HG03520 (cell line): ENCODE measurements around the gene TNFRSF6B.

Experiments
- ATAC-seq: cut with Tn5 transposase; IDR thresholded peaks from one replicate; pipeline ENCODE4 v1.9.1; 2021; ENCODE audit warnings: mild to moderate bottlenecking, moderate library complexity; ENCODE audit not compliant: unreplicated experiment

The TNFRSF6B gene

DNA sequence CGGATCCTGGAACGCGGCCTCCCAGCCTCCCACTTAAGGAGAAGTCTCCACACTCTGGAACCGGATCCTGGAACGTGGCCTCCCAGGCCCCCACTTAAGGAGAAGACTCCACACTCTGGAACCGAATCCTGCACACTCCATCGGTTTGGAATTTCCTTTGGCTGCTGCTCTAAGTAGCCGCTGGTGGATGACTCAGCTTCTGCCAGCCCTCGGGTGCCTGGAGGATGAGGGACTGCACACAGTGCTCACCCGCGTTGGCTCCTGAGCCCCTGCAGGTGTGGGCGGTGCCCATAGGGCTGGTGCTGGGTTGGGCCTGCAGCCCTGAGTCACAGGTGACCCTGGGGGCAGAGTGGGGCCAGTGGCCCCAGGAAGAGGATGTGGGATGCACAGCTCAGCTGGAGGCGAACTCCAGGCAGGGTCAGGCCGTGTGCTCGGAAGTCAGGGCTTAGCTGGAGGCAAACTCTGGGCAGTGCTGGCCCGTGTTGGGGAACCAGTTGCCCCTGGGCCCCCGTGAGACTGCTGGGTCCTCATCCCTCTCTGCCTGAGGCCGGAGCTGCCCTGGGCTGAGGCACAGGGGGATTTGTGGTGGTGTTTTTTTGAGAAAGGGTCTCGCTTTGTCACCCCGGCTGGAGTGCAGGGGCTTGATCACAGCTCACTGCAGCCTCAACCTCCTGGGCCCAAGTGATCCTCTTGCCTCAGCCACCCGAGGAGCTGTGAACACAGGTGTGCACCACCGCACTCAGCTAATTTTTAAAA lies 13.9 kb upstream of the TNFRSF6B start:
- no peak for ATAC-seq

DNA sequence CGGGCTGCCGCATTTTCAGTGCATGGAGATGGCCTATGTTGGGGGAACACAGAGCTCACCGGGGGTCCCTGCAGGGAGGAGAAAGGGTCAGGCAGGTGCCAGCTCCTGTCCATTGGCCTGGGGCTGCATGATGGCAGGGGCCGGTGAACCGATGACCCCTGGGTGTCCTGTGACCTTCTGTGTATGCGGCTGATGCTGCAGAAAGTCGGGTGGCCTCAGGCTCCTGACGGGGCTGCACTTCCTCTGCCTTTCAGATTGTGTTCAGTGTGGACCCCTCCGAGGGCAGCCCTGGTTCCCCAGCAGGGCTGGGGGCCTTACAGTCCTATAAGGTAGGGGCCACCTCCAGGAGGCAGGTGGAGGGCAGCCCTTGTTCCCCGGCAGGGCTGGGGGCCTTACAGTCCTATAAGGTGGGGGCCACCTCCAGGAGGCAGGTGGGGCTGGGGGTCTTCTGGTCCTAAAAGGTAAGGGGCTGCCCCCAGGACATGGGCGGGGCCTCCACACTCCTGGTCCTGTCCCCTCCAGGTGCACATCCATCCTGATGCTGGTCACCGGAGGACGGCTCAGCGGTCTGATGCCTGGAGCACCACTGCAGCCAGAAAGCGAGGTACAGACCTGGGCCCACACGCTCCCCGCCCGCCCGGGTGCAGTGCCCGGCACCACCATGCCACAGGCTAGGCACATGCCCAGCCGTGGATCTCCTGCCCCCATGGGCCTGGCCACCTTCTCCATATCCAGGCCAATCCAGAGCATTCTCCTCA lies 11.0 kb upstream of the TNFRSF6B start:
- ATAC-seq = no peak

DNA sequence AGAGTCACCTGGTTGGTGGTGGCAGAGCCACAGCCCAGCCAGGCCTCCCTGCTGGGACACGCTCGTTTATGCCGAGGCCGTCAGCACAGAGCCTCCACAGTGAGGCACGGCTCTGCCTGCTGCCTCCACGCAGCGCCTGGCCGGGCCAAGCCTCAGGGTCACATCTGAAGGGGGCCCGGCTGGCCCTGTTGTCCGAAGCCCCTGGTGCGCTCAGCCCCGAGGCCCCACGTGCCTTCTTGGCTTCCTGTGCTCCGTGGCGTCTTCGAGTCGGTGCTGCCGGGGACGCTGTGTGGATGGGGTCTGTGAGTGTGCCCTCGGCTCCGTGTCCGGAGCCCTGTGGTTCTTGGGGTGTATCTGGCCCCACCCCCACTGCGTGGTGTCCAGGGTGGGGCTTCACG lies 10.4 kb upstream of the TNFRSF6B start:
- ATAC-seq = no peak

DNA sequence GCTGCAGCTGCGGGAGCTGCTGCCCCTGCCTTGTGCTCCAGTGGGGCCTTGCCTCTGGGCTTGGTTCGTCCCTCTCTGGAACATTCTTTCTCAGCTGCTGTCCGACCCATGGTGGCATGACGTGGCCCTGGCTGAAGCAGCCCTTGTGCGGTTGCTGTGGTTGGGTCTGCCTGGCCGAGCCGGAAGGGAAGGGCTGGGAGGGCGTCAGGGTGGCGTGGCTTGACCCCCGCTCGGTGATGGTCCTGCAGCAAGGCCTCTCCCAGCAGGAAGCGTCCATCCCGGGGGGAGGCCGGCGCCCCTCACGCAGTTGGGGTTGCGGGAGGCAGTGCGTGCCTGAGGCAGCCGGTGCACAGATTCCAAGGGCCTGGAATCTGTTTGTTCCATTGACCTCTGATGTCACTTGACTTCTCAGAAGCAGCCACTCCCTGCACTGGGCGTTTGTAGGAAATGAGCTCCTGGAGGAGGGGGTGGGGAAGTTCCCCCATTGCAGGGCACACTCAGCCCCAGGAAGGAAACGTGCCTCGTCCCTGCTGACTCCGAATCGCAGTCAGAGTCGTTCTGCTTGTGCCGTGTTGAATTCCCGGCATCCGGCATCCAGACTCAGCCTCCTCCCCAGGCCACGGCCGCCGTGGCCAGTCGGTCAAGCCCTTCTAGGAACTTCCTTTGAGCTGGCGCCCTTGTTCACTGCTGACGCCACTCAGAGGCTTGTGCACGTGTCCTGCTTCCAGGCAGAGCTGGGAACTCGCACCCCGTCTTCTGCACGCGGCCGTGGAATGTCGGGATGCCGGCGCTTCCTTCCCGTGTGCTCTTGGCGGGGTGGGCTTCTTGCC lies 9.7 kb upstream of the TNFRSF6B start:
- ATAC-seq = no peak

DNA sequence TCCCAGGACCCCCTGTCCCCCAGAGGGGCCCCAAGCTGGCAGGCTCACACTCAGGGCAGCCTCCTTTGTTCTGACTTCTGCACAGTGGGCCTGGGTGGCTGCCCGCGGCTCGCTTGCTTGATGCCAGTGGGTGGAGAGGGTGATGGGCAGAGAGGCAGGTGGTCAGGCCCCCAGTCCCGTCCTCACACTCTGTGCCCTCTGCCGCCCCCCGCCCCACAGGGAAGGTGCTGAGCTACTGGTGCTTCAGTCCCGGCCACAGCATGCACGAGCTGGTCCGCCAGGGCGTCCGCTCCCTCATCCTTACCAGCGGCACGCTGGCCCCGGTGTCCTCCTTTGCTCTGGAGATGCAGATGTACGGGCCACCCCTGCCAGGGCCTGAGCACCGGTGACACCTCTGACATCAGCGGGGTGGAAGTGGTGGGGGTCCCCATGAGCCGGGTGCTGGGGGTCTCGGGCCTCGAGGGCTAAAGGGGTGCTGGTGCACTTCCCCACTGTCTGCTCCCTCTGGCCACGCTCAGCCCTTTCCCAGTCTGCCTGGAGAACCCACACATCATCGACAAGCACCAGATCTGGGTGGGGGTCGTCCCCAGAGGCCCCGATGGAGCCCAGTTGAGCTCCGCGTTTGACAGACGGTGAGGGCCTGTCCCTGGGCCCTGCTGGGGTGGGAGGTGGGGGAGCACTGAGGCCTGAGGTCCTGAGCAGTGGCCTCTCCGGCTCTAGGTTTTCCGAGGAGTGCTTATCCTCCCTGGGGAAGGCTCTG lies 8.9 kb upstream of the TNFRSF6B start:
- no peak for ATAC-seq

DNA sequence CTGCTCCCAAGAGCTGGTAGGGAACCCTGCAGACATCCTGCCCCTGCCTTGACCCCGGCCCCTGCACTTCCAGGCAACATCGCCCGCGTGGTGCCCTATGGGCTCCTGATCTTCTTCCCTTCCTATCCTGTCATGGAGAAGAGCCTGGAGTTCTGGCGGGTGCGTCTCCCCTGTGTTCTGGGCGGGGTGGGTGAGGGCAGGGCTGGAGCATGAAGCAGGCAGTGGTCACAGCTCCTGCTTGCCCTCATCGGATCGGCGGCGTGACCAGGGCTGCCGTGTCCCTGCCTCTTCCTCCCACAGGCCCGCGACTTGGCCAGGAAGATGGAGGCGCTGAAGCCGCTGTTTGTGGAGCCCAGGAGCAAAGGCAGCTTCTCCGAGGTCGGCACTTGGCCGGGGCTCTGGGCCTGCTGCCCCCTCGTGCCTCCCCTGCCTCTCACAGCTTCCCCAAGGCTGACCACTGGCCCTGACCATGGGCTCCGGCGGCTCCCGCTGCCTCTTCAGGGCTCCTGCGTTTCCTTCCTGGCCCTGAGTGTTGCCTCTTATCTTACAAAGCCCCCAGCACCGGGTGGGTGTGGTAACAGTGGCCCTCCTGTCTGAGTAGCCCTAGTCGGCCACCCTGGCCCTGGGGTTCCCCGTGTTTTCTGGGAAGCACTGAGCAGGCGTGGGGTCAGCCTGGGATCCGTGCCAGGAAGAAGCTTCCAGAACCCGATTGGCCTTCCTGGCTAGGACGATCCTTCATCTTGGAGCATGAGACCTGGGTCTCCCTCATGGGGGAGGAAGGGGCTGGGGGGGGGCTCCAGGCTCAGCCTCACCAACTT lies 8.0 kb upstream of the TNFRSF6B start:
- ATAC-seq = no peak

DNA sequence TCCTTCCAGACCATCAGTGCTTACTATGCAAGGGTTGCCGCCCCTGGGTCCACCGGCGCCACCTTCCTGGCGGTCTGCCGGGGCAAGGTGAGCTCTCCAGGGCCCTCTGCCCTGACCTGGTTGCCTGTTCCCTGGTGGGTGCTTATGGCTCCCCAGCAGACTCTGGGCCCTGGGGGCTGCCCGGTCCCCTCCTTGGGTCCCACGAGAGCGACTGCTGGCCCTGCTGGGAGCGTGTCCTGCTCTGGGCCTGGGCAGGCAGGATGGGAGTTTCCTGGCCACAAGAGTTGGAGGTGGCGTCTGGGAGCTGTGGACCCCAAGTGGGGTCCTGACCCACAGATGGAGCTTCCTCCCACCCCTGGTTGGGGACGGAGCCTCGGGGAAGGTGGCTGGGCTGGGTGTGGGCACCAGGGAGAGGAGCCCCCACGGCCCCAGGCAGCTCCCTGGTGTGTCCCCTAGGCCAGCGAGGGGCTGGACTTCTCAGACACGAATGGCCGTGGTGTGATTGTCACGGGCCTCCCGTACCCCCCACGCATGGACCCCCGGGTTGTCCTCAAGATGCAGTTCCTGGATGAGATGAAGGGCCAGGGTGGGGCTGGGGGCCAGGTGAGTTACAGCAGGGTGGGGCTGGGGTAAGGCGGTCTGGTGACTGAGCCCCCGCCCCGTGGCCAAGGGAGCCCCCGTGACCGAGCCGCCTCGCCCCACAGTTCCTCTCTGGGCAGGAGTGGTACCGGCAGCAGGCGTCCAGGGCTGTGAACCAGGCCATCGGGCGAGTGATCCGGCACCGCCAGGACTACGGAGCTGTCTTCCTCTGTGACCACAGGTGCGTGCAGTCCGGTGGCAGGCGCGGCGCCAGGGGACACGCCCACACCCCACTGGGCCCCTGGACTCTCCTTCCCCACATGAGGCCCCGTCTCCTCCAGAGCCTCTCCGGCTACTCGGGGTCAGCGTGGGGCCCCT lies 7.1 kb upstream of the TNFRSF6B start:
- ATAC-seq = no peak

DNA sequence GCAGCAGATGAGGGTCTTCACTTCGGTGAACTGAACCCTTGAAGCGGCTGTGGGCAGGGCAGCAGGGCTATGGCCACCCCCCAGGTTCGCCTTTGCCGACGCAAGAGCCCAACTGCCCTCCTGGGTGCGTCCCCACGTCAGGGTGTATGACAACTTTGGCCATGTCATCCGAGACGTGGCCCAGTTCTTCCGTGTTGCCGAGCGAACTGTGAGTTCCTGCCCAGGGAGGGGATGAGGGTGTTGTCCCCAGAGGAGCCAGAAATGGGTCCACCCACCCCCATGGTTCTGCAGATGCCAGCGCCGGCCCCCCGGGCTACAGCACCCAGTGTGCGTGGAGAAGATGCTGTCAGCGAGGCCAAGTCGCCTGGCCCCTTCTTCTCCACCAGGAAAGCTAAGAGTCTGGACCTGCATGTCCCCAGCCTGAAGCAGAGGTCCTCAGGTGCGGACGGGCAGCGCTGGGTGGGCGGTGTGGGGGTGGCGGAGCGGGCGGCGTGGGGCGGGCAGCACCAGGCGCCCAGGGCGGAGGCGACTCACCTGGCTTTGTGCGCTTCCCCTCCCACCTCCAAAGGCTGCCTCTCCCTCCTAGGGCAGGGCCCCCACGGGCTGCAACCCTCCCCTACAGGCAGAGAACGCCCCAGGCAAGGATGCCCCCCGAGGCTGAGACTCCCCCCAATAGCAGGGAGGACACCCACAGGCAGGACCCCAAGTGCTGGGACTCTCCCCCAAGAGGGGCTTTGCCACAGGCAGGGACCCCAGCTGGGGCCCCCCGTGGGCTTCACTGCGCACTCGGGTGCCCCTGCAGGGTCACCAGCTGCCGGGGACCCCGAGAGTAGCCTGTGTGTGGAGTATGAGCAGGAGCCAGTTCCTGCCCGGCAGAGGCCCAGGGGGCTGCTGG lies 6.2 kb upstream of the TNFRSF6B start:
- no peak for ATAC-seq

DNA sequence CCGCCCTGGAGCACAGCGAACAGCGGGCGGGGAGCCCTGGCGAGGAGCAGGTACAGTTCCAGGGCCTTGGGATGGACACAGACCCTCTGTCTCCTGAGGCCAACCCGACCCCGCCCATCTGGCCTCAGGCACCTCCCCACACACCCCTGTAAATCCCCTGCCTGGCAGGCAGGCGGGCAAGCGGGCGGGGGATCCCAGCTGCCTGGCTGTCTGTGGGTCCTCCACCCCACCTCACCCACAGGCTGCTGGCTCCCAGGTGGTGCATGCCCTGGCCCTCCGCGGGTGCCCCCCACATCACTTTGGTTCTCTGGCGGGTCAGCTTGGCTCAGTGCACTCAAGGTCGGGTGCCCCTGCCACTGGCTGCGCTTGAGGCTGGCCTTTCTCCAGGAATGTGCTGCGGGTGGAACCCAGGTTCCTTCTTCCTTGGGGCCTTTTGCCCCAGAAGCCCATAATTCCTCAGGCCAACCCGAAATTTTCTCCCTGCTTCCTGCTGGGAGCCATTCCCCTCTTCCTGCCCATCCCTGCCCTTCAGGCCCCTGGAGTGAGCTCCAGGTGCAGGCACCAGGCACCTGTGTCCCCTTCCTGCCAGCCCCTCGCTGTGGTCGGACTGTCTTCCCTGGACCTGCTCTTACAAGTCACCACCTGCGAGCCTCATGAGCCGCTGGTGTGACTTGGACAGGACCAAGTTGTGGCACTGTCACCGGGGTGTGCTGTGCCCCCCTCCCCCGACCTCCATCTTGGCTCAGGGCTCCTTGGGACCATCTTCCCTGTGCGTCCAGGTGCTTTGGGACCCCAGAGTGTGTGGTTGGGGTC lies 5.3 kb upstream of the TNFRSF6B start:
- ATAC-seq = no peak

DNA sequence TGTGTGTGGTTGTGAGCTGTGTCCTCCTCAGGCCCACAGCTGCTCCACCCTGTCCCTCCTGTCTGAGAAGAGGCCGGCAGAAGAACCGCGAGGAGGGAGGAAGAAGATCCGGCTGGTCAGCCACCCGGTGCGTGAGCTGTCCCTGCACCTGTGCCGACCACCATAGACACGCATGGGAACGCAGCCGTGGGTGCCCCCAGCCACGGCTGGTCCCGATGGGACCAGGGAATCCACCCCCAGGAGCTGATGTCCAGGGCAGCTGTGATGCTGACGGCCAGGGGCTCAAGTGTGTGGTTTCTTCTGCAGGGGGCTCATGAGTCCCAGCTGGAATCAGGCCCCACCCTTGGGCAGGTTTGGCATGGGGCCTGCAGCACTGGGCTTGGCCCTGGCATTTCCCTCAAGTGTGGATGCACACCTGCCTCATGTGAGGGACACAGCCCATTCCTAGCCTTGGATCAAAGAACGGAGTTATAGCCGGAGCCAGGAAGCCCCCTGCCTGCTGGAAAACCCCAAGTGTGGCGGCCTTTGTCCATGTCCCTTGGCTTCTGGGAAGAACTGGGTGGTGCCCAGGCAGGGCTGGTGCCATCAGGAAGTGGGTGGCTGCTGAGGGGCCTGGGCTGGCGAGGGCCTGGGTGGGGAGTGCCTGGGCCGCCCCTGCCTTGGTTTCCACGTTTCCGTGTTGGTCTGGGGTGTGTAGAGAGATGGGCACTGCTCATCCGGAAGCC lies 4.6 kb upstream of the TNFRSF6B start:
- ATAC-seq = no peak

DNA sequence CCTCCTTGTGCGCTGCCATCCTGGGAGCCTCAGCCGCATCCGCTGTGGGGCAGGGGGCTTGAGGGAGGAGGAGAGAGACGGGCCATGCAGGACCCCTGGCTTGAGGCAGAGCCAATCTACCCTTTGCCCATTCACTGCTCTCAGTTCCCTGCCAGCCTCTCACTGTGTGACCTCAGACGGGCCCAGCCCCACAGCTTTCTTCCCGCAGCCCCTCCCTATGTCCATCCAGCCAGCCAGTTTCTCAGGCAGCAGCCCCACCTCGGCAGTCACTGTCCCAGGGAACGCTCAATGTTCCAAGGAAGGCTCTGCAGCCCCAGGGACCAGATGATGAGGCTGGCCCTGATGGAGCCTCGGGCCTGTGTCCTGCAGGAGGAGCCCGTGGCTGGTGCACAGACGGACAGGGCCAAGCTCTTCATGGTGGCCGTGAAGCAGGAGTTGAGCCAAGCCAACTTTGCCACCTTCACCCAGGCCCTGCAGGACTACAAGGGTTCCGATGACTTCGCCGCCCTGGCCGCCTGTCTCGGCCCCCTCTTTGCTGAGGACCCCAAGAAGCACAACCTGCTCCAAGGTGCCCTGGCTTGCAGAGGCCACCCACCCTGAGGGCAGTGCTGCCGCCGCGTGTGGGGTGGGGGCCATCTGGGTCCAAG lies 3.9 kb upstream of the TNFRSF6B start:
- no peak for ATAC-seq

DNA sequence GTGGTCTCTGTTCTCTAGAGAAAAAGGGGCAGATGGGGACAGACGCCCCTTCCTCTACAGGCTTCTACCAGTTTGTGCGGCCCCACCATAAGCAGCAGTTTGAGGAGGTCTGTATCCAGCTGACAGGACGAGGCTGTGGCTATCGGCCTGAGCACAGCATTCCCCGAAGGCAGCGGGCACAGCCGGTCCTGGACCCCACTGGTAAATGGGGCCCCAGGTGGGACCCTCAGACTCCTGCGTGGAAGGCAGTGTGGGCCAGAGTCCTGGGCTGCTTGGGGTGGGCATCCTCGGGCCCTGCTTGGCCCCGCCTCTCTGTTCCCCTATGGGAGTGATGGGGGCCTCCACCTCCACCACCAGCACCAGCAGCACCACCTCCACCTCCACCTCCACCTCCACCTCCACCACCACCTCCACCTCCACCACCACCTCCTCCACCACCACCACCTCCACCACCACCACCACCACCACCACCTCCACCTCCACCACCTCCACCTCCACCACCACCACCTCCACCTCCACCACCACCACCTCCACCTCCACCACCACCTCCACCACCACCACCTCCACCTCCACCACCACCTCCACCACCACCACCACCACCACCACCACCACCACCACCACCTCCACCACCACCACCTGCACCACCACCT lies 3.2 kb upstream of the TNFRSF6B start:
- no peak for ATAC-seq

DNA sequence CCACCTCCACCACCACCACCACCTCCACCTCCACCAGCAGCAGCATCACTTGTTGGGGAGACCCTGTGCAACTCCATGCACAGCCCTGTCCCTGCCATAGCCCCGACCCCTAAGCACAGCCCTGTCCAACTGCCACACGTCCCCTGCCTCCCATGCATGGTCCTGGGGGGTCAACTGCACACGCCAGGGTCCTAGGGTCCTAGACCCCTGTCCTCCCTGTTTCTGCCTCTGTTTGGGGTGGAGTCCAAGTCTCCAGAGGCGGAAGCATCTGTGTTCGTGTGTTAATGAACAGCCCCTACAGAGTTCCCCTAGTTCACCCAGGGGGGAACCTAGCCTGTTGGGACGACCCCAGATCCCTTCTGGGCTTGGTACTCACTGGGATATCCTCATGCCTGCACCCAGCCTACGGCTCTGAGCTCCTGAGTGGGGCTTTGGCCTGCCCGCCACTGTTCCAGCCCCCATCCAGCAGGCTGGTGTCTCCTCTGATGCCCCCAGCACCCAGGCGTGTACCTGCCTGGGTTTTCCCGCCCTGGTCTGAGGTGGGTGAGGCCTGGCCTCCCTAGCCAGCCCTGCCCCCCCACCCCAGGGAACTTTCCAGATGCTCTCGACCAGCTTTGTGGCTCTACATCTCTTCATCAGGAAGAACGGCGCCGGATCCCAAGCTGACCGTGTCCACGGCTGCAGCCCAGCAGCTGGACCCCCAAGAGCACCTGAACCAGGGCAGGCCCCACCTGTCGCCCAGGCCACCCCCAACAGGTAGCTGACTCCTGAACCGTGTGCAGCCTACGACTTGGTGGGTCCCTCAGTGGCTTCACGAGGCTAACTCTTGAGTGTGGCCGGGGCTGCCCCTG lies 2.5 kb upstream of the TNFRSF6B start:
- ATAC-seq = no peak

DNA sequence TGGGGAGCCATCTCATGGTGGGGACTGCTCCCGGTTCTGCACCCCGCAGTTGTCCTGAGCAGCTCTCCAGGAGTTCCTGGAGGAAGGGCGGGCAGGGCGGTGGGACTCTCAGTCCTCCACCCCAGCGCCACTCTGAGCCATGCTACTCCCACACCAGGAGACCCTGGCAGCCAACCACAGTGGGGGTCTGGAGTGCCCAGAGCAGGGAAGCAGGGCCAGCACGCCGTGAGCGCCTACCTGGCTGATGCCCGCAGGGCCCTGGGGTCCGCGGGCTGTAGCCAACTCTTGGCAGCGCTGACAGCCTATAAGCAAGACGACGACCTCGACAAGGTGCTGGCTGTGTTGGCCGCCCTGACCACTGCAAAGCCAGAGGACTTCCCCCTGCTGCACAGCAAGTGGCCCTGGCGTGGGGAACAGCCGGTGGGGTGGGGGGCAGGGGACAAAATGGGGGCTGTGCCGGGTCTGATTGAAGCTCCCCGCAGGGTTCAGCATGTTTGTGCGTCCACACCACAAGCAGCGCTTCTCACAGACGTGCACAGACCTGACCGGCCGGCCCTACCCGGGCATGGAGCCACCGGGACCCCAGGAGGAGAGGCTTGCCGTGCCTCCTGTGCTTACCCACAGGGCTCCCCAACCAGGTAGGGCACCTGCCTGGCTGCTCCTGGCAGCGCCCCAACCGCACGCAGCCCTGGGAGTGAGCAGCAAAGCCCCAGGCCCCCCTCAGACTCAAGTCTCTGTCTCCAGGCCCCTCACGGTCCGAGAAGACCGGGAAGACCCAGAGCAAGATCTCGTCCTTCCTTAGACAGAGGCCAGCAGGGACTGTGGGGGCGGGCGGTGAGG lies 1.6 kb upstream of the TNFRSF6B start:
- no peak for ATAC-seq
